ENCODE measurements around the gene PTMA. TPM values are rescaled to one million over a fixed set of nuclear protein-coding genes. Genes with fewer than 3 reads are reported as not detected.
A peak's percentile ranks its signal among the peaks of the same experiment; 100 is the strongest.

The PTMA gene
- total and polyA plus RNA-seq, 9 of the 15 experiments (the other 6 are each of a cell fraction or from before 2014, with no cell fraction given), result 429 to 2,322 (median 1,578) TPM

- no peak for TF ChIP-seq PATZ1 (CRISPR knock-in tag; IDR thresholded peaks at IDR 0.05; ENCODE audit: borderline replicate concordance)
- peak; percentile 64 for TF ChIP-seq HMGN3 (IDR thresholded peaks at IDR 0.05; ENCODE audit: borderline replicate concordance, extremely low read depth, insufficient read length, low read depth, low read length)
- TF ChIP-seq NEUROD1 (IDR thresholded peaks at IDR 0.05; ENCODE audit: borderline replicate concordance, low read depth, low read length, partially characterized antibody), result peak; percentile 52
- TF ChIP-seq RREB1 (CRISPR knock-in tag; IDR thresholded peaks at IDR 0.05), result no peak
- TF ChIP-seq GABPA (tag; conservative IDR thresholded peaks at IDR 0.05; ENCODE audit: low read depth), result peak; percentile 34; the same call in 1 of the 2 replicates
- no peak for TF ChIP-seq E4F1 (CRISPR knock-in tag; IDR thresholded peaks at IDR 0.05; ENCODE audit: borderline replicate concordance)
- no peak for TF ChIP-seq RBM14 (IDR thresholded peaks at IDR 0.05; ENCODE audit: borderline replicate concordance, insufficient read depth, low read depth, low read length)
- no peak for TF ChIP-seq PTBP1 (IDR thresholded peaks at IDR 0.05; ENCODE audit: low read depth, low read length)
- TF ChIP-seq ZNF584 (CRISPR knock-in tag; IDR thresholded peaks at IDR 0.05; ENCODE audit: low read depth), result peak; percentile 75
- no peak for TF ChIP-seq CSDE1 (IDR thresholded peaks at IDR 0.05)
- TF ChIP-seq SUPT5H (IDR thresholded peaks at IDR 0.05), result peak; percentile 77
- TF ChIP-seq ZNF184 (CRISPR knock-in tag; IDR thresholded peaks at IDR 0.05), result no peak
- TF ChIP-seq ZNF175 (CRISPR knock-in tag; IDR thresholded peaks at IDR 0.05; ENCODE audit: low read depth), result peak; percentile 57; the same call in 1 of the 2 replicates
- TF ChIP-seq ETV1 (tag; conservative IDR thresholded peaks at IDR 0.05; ENCODE audit: low read depth), result peak; percentile 48; the same call in 1 of the 2 replicates
These were observed 41.9 kb upstream of the PTMA start (continued) for GRCh38 chr2:231666171-231667095.

Data from K562 (cell line).